HG03060 (cell line): Measurements from ENCODE around the gene PTBP3.

Experiments used
- ATAC-seq: cut with Tn5 transposase; IDR thresholded peaks from one replicate; pipeline ENCODE4 v1.9.1; 2021; ENCODE audit warnings: low read depth, moderate number of reproducible peaks; ENCODE audit not compliant: unreplicated experiment

PTBP3 gene

GRCh38 chr9:112174222-112174964 is 159.0 kb downstream of the PTBP3 start:
- peak; percentile 50 for ATAC-seq

GRCh38 chr9:112173489-112174221 is 159.8 kb downstream of the PTBP3 start:
- no peak for ATAC-seq

GRCh38 chr9:112170968-112171367 is 162.5 kb downstream of the PTBP3 start:
- no peak for ATAC-seq

GRCh38 chr9:112170235-112170634 is 163.2 kb downstream of the PTBP3 start:
- no peak for ATAC-seq

GRCh38 chr9:112169368-112169767 is 164.1 kb downstream of the PTBP3 start:
- no peak for ATAC-seq

- ATAC-seq, result no peak
These were observed 165.2 kb downstream of the PTBP3 start for GRCh38 chr9:112168197-112168596.
